NCI-H146 (cell line): ENCODE measurements around the gene GATAD1.
"Not testable (repeated sequence)": the region's sequence is repeated elsewhere in the genome, so short reads cannot be mapped to it uniquely, and the experiment has no call there.

ENCODE experiments used
- DNase-seq: peaks from one replicate; lab custom pipeline; 2025; lab: John Stamatoyannopoulos, UW

GATAD1 gene

GRCh38 chr7:92483624-92484023 is 36.3 kb downstream of the GATAD1 start:
- DNase-seq = not testable (repeated sequence)

DNA sequence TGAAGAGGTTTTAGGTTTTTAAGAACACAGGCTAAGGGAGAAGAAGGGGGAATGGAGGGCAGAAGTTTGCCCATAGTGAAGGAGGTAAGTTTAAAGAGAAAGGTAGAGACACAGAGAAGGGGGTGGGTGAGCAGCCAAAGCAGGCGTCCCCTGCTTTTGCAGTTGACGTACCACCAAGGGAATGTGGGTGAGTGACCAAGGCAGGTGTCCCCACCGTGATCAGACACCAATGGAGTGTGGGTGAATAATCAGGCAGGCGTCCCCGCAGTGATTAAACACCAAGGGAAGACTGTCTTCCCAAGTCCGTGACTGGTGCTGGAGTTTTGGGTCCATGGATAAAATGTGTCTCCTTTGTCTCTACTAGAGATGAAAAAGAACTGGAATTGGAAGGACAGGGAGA is 36.9 kb downstream of the GATAD1 start:
- DNase-seq = not testable (repeated sequence)

DNA sequence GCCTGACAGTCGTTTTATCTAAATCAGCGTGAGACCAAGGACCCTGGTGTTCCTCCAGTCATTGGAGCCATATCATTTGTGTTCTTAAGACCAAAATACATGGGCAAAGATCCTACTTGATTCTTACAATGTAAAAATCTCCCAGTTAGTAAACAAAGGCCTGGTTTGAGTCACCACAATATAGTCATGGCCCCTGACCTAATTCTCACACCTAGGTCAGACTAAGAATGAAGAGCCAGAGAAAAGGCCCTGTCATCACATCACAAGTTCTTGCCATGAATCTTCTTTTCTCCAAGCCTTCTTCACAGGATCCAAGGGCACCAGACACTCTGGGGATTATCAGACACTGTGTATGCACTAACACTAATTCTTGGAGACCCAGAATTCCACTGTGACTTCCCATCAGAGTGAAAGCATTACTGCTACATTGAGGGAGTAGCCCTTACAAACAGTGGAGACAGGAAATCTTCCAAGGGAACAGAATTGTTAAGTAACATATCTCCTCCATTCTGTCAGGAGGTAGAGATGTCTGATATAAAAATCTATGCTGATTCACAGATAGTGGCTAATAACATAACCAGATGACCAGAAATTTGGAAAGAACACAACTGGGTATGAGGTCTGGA is 38.1 kb downstream of the GATAD1 start:
- no peak for DNase-seq

DNA sequence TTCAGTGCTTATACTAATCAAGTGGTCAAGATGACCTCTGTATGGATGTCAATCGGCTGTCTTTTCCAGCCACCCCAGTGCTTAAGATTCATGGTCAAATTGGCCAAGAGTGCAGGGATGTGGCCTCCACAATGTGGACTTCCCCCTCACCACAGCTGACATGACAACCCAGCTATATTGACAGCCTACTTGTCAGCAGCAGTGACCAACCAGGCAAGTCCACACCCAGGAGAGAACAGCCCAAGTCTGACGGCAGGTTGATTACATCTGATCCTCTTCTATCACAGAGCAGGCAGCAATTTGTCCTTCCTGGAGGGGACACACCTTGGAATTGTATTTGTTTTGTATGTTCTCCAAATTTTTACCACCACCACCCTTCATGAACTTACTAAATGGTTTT is 38.7 kb downstream of the GATAD1 start:
- no peak for DNase-seq

DNA sequence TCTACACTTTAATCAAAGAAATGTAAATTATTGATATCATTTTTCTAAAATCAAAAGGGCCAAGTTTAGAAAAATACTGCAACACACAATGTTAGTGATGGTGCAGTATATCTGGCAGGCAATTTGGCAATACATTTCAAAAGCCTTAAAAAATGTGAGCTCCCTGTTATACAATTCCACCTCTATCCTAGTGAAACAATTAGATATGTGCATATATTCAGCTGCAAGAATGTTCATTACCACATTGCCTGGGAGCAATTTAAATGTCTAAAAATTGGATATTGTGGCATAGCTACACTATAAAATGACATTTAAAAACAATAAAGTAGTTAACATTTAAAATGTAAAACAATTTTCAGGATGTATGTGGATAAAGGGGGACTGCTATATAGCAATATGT is 40.5 kb downstream of the GATAD1 start:
- no peak for DNase-seq

GRCh38 chr7:92489634-92490033 is 42.4 kb downstream of the GATAD1 start:
- DNase-seq = no peak

DNA sequence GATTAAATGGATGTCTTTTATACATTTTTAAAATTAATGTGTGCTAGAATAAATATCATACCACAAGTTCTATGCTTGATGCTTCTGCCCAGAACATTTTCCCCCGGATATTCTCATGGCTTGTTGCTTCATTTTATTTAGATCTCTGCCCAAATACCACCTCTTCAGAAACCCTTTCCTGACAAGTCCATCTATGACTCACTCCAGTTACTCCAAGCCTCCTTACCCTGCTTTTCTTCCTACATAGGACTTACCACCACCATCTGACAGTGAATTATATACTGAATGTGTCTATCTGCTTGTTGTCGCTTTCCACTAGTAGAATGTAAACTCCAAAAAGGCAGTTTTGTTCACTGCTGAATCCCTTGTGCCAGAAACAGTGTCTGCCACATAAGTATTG is 49.6 kb downstream of the GATAD1 start:
- no peak for DNase-seq

DNA sequence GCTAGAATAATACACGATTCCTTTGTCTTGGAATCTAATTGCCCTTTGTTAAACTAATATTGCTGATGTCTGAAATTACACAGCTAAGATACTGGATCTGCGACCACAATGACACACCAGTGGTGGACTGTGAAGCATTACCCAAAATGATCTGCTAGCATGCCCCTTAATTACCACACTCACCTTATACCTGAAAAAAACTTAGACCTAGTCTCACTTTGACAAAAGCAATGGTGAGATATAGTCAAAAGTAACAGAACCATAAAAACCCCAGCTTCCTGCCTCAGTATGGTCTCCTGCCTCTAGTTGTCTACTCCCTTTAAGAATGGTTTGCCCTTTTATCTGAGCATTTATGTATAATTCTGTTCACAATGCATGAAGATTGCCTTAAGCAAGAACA is 51.3 kb downstream of the GATAD1 start:
- no peak for DNase-seq

DNA sequence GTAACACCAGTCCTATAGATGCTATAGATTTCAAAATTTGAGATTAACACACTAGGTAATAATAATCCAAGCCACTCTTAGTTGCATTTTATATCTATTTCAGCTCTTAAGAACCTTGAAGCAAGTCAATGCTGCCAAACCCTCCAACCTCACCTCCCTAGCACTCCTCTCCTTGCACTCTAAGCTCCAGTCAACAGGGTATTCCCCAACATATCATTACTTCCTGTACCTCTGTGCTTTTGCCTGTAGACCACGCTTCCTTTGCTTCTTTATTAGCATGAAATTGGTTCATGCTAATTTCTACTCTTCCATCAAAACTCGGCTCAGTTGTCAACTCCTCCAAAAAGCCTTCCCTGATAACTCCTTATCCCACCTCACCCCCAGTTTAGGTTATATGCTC is 56.5 kb downstream of the GATAD1 start:
- DNase-seq = no peak

GRCh38 chr7:92504563-92504962 is 57.3 kb downstream of the GATAD1 start:
- DNase-seq = no peak

- DNase-seq = no peak
Observed at GRCh38 chr7:92506363-92506762, 59.1 kb downstream of the GATAD1 start.

- no peak for DNase-seq
Observed at GRCh38 chr7:92508946-92509345, 61.7 kb downstream of the GATAD1 start.
